ENCODE results near the gene NYNRIN. TPM values are rescaled to one million over a fixed set of nuclear protein-coding genes. Genes with fewer than 3 reads are reported as not detected.

The NYNRIN gene
- 16.6 to 18.3 TPM (median 17.9 TPM) in 3 replicates for total RNA-seq (2021)
- percentile 56 among the genes with signal in this experiment for Bru-seq, nascent RNA
- long read RNA-seq, experiment 1, full-length matches to known transcripts: 11 of 56 reads
- long read RNA-seq, experiment 1, partial matches to known transcripts: 43 of 56 reads
- long read RNA-seq, experiment 1, other reads (novel, unspliced or antisense): 2 of 56 reads
- long read RNA-seq, experiment 2, full-length matches to known transcripts: 4 of 34 reads
- long read RNA-seq, experiment 2, partial matches to known transcripts: 4 of 34 reads
- long read RNA-seq, experiment 2, other reads (novel, unspliced or antisense): 26 of 34 reads
- long read RNA-seq, experiment 3: 0 reads

DNA sequence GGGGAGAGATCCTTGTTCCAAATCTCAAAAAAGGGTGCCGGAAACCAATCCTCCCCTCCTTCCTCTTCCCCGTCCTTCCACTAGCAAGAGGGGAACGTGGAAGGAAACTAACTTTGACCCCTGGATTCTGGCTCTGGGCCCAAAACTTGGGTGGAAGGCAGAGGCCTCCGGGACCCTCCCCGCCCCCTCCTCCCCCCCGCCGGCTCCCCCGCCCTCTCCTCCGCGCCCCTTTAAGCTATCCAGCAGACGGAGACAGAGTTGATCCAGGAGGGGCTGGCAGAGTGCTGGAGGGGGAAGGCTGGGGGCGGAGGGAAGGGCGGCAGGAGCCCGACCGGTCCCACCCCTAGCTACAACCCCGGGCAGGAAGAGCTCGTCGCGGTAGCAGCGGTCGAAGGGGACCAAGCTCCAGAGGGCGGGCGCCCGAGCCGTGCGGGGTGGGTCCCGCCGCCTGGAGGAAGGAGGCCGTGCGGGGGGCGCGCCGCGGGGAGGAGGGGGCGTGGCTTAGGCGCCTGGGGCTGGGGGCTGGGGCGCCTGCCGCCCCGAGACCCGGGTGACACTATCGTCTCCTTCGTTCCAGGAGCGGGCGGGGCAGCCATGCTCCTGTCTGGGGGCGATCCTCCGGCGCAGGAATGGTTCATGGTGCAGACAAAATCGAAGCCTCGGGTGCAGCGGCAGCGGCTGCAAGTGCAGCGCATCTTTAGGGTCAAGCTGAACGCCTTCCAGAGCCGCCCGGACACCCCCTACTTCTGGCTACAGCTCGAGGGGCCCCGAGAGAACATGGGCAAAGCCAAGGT, at the start of gene NYNRIN:
NYNRIN (plus strand) TSS at position 351 of the 794 bp plus-strand sequence; CDS start at position 595, 244 bp downstream.
- no peaks in the 10 kb centered on the region for H3K9me3 Mint-ChIP-seq
- POLR2A ChIA-PET: interaction anchor here (0.6 to 2.0 kb wide), 6 partner anchors 16 to 156 kb away, joined by 3 to 7 read pairs (median 4); no protein-coding TSS in a partner anchor

DNA sequence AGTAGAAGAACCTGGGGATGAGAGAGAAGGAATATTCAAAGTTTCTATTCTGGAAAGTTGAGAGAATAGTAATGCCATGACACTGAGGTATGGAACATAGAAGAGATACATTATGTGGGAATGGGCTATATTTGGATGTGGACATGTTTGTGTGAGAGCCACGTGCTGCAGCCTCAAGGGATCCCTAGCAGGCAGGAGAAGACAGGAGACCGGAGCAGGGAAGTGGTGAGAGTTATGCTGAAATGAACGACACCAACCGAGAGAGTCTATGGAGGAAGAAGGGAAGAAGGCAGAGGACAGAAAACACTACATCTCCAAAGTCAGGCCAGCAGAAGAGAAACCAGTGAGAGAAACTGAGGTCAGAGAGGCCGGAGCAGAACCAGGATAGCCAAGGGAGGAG, 49.1 kb upstream of the NYNRIN start:
- H3K27me3 Mint-ChIP-seq (ENCODE audit: low read depth): peaks cover 91% of the 10 kb centered on the region
- no peak overlapping the region for H3K4me3 Mint-ChIP-seq
- ATAC-seq (no peak), DNase-seq (ENCODE audit: low spot score) (no peak)
- H3K4me1 Mint-ChIP-seq: no peaks in the 10 kb centered on the region
- TF ChIP-seq ZNF317 (CRISPR knock-in tag; IDR thresholded peaks at IDR 0.05; ENCODE audit: borderline replicate concordance, low read depth) (no peak), ZNF232 (CRISPR knock-in tag; IDR thresholded peaks at IDR 0.05) (no peak), ZNF671 (CRISPR knock-in tag; IDR thresholded peaks at IDR 0.05) (no peak), NFYB (CRISPR knock-in tag; conservative IDR thresholded peaks at IDR 0.05; ENCODE audit: low read depth) (no peak), EMX1 (CRISPR knock-in tag; IDR thresholded peaks at IDR 0.05) (no peak)
- TF ChIP-seq, protein P1, sequence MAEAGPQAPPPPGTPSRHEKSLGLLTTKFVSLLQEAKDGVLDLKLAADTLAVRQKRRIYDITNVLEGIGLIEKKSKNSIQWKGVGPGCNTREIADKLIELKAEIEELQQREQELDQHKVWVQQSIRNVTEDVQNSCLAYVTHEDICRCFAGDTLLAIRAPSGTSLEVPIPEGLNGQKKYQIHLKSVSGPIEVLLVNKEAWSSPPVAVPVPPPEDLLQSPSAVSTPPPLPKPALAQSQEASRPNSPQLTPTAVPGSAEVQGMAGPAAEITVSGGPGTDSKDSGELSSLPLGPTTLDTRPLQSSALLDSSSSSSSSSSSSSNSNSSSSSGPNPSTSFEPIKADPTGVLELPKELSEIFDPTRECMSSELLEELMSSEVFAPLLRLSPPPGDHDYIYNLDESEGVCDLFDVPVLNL (CRISPR knock-in tag; IDR thresholded peaks at IDR 0.05; ENCODE audit: borderline replicate concordance, low read depth): no peak
- TF ChIP-seq, protein P2, sequence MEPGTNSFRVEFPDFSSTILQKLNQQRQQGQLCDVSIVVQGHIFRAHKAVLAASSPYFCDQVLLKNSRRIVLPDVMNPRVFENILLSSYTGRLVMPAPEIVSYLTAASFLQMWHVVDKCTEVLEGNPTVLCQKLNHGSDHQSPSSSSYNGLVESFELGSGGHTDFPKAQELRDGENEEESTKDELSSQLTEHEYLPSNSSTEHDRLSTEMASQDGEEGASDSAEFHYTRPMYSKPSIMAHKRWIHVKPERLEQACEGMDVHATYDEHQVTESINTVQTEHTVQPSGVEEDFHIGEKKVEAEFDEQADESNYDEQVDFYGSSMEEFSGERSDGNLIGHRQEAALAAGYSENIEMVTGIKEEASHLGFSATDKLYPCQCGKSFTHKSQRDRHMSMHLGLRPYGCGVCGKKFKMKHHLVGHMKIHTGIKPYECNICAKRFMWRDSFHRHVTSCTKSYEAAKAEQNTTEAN (CRISPR knock-in tag; IDR thresholded peaks at IDR 0.05): no peak
- TF ChIP-seq, protein P3, sequence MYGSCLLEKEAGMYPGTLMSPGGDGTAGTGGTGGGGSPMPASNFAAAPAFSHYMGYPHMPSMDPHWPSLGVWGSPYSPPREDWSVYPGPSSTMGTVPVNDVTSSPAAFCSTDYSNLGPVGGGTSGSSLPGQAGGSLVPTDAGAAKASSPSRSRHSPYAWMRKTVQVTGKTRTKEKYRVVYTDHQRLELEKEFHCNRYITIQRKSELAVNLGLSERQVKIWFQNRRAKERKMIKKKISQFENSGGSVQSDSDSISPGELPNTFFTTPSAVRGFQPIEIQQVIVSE (CRISPR knock-in tag; IDR thresholded peaks at IDR 0.05; ENCODE audit: borderline replicate concordance): no peak
- H3K9me3 Mint-ChIP-seq: no peaks in the 10 kb centered on the region
- H3K36me3 Mint-ChIP-seq: no peaks in the 10 kb centered on the region
- no peak overlapping the region for H3K27ac Mint-ChIP-seq
- POLR2A ChIA-PET: interaction anchor here (0.7 kb wide), 1 partner anchor 73 kb away, joined by 3 read pairs; no protein-coding TSS in a partner anchor
- CTCF ChIA-PET: interaction anchor here (1.0 to 4.1 kb wide), 3 partner anchors 16 to 82 kb away, joined by 3 to 31 read pairs (median 21); no protein-coding TSS in a partner anchor

More for the DNA sequence above, at the start of gene NYNRIN:
- CTCF ChIA-PET: interaction anchor here (0.6 to 4.3 kb wide), 20 partner anchors 9 to 379 kb away, joined by 3 to 66 read pairs (median 4); partner anchors contain the start of genes ADCY4, CBLN3, CIDEB and KHNYN
- peaks cover 14% of the 10 kb centered on the region for H3K27me3 Mint-ChIP-seq (ENCODE audit: low read depth)
- peaks cover 53% of the 10 kb centered on the region for H3K4me1 Mint-ChIP-seq
- peak; percentile 83 for ATAC-seq
- peak; percentile 70 for DNase-seq (ENCODE audit: low spot score)
- H3K4me3 Mint-ChIP-seq: peak within 1 kb of the TSS; percentile 83
- no peak within 1 kb of the TSS for H3K27ac Mint-ChIP-seq
- TF ChIP-seq OVOL2 (CRISPR knock-in tag; IDR thresholded peaks at IDR 0.05; ENCODE audit: borderline replicate concordance) (no peak), CREM (CRISPR knock-in tag; IDR thresholded peaks at IDR 0.05) (no peak), ZNF423 (CRISPR knock-in tag; IDR thresholded peaks at IDR 0.05) (peak; percentile 44; the same call in 1 of the 2 replicates)
- no peaks in the 10 kb centered on the region for H3K36me3 Mint-ChIP-seq

DNA sequence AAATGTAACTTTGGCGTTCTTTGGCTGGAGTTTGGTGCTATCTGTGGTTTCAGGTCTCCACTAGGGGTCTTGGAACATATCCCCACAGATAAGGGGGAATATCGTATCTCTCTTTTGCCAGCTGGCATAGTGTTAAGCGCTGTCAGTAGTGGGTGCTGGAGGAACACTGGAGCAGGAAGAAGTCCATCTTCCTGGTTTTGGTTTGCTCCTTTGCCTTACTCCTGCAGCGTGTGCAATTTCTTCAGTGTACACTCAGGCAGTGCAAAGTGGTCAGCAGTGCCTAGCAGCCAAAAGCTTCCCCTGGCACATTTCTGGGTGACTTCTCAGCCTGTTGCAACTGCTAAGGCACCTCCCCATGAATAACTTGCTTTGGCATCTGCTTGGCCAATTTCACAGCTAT, 47.3 kb upstream of the NYNRIN start:
- H3K36me3 Mint-ChIP-seq: no peaks in the 10 kb centered on the region
- H3K4me3 Mint-ChIP-seq: no peak overlapping the region
- TF ChIP-seq, protein P2 (CRISPR knock-in tag; IDR thresholded peaks at IDR 0.05): no peak
- TF ChIP-seq, protein P4, sequence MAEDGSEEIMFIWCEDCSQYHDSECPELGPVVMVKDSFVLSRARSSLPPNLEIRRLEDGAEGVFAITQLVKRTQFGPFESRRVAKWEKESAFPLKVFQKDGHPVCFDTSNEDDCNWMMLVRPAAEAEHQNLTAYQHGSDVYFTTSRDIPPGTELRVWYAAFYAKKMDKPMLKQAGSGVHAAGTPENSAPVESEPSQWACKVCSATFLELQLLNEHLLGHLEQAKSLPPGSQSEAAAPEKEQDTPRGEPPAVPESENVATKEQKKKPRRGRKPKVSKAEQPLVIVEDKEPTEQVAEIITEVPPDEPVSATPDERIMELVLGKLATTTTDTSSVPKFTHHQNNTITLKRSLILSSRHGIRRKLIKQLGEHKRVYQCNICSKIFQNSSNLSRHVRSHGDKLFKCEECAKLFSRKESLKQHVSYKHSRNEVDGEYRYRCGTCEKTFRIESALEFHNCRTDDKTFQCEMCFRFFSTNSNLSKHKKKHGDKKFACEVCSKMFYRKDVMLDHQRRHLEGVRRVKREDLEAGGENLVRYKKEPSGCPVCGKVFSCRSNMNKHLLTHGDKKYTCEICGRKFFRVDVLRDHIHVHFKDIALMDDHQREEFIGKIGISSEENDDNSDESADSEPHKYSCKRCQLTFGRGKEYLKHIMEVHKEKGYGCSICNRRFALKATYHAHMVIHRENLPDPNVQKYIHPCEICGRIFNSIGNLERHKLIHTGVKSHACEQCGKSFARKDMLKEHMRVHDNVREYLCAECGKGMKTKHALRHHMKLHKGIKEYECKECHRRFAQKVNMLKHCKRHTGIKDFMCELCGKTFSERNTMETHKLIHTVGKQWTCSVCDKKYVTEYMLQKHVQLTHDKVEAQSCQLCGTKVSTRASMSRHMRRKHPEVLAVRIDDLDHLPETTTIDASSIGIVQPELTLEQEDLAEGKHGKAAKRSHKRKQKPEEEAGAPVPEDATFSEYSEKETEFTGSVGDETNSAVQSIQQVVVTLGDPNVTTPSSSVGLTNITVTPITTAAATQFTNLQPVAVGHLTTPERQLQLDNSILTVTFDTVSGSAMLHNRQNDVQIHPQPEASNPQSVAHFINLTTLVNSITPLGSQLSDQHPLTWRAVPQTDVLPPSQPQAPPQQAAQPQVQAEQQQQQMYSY (CRISPR knock-in tag; IDR thresholded peaks at IDR 0.05): peak; percentile 85
- TF ChIP-seq, protein P5, sequence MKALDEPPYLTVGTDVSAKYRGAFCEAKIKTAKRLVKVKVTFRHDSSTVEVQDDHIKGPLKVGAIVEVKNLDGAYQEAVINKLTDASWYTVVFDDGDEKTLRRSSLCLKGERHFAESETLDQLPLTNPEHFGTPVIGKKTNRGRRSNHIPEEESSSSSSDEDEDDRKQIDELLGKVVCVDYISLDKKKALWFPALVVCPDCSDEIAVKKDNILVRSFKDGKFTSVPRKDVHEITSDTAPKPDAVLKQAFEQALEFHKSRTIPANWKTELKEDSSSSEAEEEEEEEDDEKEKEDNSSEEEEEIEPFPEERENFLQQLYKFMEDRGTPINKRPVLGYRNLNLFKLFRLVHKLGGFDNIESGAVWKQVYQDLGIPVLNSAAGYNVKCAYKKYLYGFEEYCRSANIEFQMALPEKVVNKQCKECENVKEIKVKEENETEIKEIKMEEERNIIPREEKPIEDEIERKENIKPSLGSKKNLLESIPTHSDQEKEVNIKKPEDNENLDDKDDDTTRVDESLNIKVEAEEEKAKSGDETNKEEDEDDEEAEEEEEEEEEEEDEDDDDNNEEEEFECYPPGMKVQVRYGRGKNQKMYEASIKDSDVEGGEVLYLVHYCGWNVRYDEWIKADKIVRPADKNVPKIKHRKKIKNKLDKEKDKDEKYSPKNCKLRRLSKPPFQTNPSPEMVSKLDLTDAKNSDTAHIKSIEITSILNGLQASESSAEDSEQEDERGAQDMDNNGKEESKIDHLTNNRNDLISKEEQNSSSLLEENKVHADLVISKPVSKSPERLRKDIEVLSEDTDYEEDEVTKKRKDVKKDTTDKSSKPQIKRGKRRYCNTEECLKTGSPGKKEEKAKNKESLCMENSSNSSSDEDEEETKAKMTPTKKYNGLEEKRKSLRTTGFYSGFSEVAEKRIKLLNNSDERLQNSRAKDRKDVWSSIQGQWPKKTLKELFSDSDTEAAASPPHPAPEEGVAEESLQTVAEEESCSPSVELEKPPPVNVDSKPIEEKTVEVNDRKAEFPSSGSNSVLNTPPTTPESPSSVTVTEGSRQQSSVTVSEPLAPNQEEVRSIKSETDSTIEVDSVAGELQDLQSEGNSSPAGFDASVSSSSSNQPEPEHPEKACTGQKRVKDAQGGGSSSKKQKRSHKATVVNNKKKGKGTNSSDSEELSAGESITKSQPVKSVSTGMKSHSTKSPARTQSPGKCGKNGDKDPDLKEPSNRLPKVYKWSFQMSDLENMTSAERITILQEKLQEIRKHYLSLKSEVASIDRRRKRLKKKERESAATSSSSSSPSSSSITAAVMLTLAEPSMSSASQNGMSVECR (CRISPR knock-in tag; IDR thresholded peaks at IDR 0.05; ENCODE audit: borderline replicate concordance): no peak
- peak; percentile 50 for ATAC-seq
- ChIA-PET POLR2A (no interaction called here), CTCF (interaction anchor here (0.6 to 5.8 kb wide), 10 partner anchors 12 to 90 kb away, joined by 3 to 35 read pairs (median 5); partner anchors contain the start of genes ADCY4 and RIPK3)
- H3K9me3 Mint-ChIP-seq: no peaks in the 10 kb centered on the region
- H3K27me3 Mint-ChIP-seq (ENCODE audit: low read depth): peaks cover 84% of the 10 kb centered on the region
- no peak for DNase-seq (ENCODE audit: low spot score)
- H3K27ac Mint-ChIP-seq: no peak overlapping the region
- no peaks in the 10 kb centered on the region for H3K4me1 Mint-ChIP-seq

Data from WTC11 (cell line).